ENCODE measurements around the gene BPTF. TPM values are rescaled to one million over a fixed set of nuclear protein-coding genes. Genes with fewer than 3 reads are reported as not detected.

The BPTF gene
- total RNA-seq, 1 experiment from 2014 or later = 61.8 TPM

DNA sequence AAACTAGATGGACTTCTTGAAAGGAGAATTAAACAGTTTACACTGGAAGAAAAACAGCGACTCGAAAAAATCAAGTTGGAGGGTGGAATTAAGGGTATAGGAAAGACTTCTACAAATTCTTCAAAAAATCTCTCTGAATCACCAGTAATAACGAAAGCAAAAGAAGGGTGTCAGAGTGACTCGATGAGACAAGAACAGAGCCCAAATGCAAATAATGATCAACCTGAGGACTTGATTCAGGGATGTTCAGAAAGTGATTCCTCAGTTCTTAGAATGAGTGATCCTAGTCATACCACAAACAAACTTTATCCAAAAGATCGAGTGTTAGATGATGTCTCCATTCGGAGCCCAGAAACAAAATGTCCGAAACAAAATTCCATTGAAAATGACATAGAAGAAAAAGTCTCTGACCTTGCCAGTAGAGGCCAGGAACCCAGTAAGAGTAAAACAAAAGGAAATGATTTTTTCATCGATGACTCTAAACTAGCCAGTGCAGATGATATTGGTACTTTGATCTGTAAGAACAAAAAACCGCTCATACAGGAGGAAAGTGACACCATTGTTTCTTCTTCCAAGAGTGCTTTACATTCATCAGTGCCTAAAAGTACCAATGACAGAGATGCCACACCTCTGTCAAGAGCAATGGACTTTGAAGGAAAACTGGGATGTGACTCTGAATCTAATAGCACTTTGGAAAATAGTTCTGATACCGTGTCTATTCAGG, 85.9 kb downstream of the BPTF start:
- ATAC-seq (no peak), DNase-seq (no peak)
- no peak overlapping the region for H3K27ac ChIP-seq (ENCODE audit: low read length)
- no peaks in the 10 kb centered on the region for H3K9me2 ChIP-seq (replicated peaks; ENCODE audit: low read length)
- no peaks in the 10 kb centered on the region for H3K79me2 ChIP-seq (ENCODE audit: low read length)
- H3K9ac ChIP-seq (ENCODE audit: low read length) = no peak overlapping the region
- H3K9me3 ChIP-seq (ENCODE audit: low read length) = no peaks in the 10 kb centered on the region
- TF ChIP-seq EZH2 (IDR thresholded peaks at IDR 0.05; ENCODE audit: low read length, unreplicated experiment) (no peak), EZH2phosphoT487 (IDR thresholded peaks at IDR 0.05; ENCODE audit: borderline replicate concordance, low read length) (no peak), CTCF (conservative IDR thresholded peaks at IDR 0.05; ENCODE audit: low read depth, low read length) (no peak)
- no peaks in the 10 kb centered on the region for H3F3A ChIP-seq (ENCODE audit: low read length, unreplicated experiment)
- H3K4me1 ChIP-seq (ENCODE audit: insufficient read depth, low read length) = no peaks in the 10 kb centered on the region
- BruUV-seq (replicated peaks) = no TSS peak
- H2AFZ ChIP-seq (ENCODE audit: low read length) = no peak overlapping the region
- intact Hi-C loops (cut with micrococcal nuclease) = loop anchor here (5.0 kb wide), 1 partner anchor 109 kb away; no protein-coding TSS in a partner anchor
- H3K27me3 ChIP-seq (ENCODE audit: low read length) = no peaks in the 10 kb centered on the region
- ChIA-PET CTCF (no interaction called here), POLR2A (ENCODE audit: unreplicated experiment) (no interaction called here)
- H4K20me1 ChIP-seq (ENCODE audit: low read length) = no peaks in the 10 kb centered on the region
- peaks cover 53% of the 10 kb centered on the region for H3K36me3 ChIP-seq (ENCODE audit: low read depth, low read length)
- H3K4me2 ChIP-seq (ENCODE audit: low read length) = no peak overlapping the region
- no peak overlapping the region for H3K4me3 ChIP-seq (ENCODE audit: low read length)

DNA sequence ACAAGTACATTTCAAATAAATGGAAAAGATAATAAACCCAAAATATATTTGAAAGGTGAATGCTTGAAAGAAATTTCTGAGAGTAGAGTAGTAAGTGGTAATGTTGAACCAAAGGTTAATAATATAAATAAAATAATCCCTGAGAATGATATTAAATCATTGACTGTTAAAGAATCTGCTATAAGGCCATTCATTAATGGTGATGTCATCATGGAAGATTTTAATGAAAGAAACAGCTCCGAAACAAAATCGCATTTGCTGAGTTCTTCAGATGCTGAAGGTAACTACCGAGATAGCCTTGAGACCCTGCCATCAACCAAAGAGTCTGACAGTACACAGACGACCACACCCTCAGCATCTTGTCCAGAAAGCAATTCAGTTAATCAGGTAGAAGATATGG, 86.8 kb downstream of the BPTF start:
- POLR2A ChIA-PET (ENCODE audit: unreplicated experiment) = no interaction called here
- Histone ChIP-seq H3K27ac (ENCODE audit: low read length) (no peak overlapping the region), H3K4me1 (ENCODE audit: insufficient read depth, low read length) (no peaks in the 10 kb centered on the region), H3K4me2 (ENCODE audit: low read length) (no peak overlapping the region), H3K27me3 (ENCODE audit: low read length) (no peaks in the 10 kb centered on the region), H2AFZ (ENCODE audit: low read length) (no peak overlapping the region), H3K79me2 (ENCODE audit: low read length) (no peaks in the 10 kb centered on the region), H3K9me2 (replicated peaks; ENCODE audit: low read length) (no peaks in the 10 kb centered on the region), H3F3A (ENCODE audit: low read length, unreplicated experiment) (no peaks in the 10 kb centered on the region), H3K4me3 (ENCODE audit: low read length) (no peak overlapping the region), H3K9ac (ENCODE audit: low read length) (no peak overlapping the region), H3K9me3 (ENCODE audit: low read length) (no peaks in the 10 kb centered on the region), H4K20me1 (ENCODE audit: low read length) (no peaks in the 10 kb centered on the region), H3K36me3 (ENCODE audit: low read depth, low read length) (peaks cover 51% of the 10 kb centered on the region)
- BruUV-seq (replicated peaks) = no TSS peak
- ATAC-seq (no peak), DNase-seq (no peak)
- CTCF ChIA-PET = no interaction called here
- TF ChIP-seq EZH2phosphoT487 (IDR thresholded peaks at IDR 0.05; ENCODE audit: borderline replicate concordance, low read length) (no peak), EZH2 (IDR thresholded peaks at IDR 0.05; ENCODE audit: low read length, unreplicated experiment) (no peak), CTCF (conservative IDR thresholded peaks at IDR 0.05; ENCODE audit: low read depth, low read length) (no peak)
- intact Hi-C loops (cut with micrococcal nuclease) = loop anchor here (5.0 kb wide), 1 partner anchor 110 kb away; no protein-coding TSS in a partner anchor

- no peaks in the 10 kb centered on the region for H3K9me3 ChIP-seq (ENCODE audit: low read length)
- BruUV-seq (replicated peaks) = no TSS peak
- no peak for ATAC-seq
Observed at GRCh38 chr17:67912656-67913055, 87.4 kb downstream of the BPTF start.

More at GRCh38 chr17:67912656-67913055, 87.4 kb downstream of the BPTF start:
- Histone ChIP-seq H3K4me3 (ENCODE audit: low read length) (no peak overlapping the region), H3K4me2 (ENCODE audit: low read length) (no peak overlapping the region), H3K9ac (ENCODE audit: low read length) (no peak overlapping the region), H3F3A (ENCODE audit: low read length, unreplicated experiment) (no peaks in the 10 kb centered on the region), H3K27me3 (ENCODE audit: low read length) (no peaks in the 10 kb centered on the region), H3K36me3 (ENCODE audit: low read depth, low read length) (peaks cover 49% of the 10 kb centered on the region), H3K79me2 (ENCODE audit: low read length) (no peaks in the 10 kb centered on the region), H3K9me2 (replicated peaks; ENCODE audit: low read length) (no peaks in the 10 kb centered on the region), H4K20me1 (ENCODE audit: low read length) (no peaks in the 10 kb centered on the region), H3K4me1 (ENCODE audit: insufficient read depth, low read length) (no peaks in the 10 kb centered on the region), H3K27ac (ENCODE audit: low read length) (no peak overlapping the region), H2AFZ (ENCODE audit: low read length) (no peak overlapping the region)
- intact Hi-C loops (cut with micrococcal nuclease) = loop anchor here (5.0 kb wide), 1 partner anchor 110 kb away; no protein-coding TSS in a partner anchor
- TF ChIP-seq EZH2 (IDR thresholded peaks at IDR 0.05; ENCODE audit: low read length, unreplicated experiment) = no peak
- no peak for TF ChIP-seq EZH2phosphoT487 (IDR thresholded peaks at IDR 0.05; ENCODE audit: borderline replicate concordance, low read length)
- TF ChIP-seq CTCF (conservative IDR thresholded peaks at IDR 0.05; ENCODE audit: low read depth, low read length) = no peak
- CTCF ChIA-PET = no interaction called here
- POLR2A ChIA-PET (ENCODE audit: unreplicated experiment) = no interaction called here
- no peak for DNase-seq
